T47D (cell line): ENCODE measurements around the gene SERTAD4.
"Not testable (repeated sequence)": the region's sequence is repeated elsewhere in the genome, so short reads cannot be mapped to it uniquely, and the experiment has no call there.

Experiments used
- DNase-seq, 2 experiments: peaks; one replicate each; pipeline versions ENCODE4 v3.0.0 to v3.0.0-alpha.2; 2011 to 2012; ENCODE audit warnings: low read depth in 1 of 2, low spot score in 1 of 2
- JUND ChIP-seq: IDR thresholded peaks from 2 replicates; pipeline ENCODE4 v1.6.1; 2012; ENCODE audit warnings: low read depth
- in situ Hi-C: cut with HindIII; loops from 2 replicates; pipeline ENCODE4 v1.10.0; 2016; ENCODE audit warnings: low sequenced_read_pairs, low pct_unique_long_range_greater_than_20kb

SERTAD4 gene

DNA sequence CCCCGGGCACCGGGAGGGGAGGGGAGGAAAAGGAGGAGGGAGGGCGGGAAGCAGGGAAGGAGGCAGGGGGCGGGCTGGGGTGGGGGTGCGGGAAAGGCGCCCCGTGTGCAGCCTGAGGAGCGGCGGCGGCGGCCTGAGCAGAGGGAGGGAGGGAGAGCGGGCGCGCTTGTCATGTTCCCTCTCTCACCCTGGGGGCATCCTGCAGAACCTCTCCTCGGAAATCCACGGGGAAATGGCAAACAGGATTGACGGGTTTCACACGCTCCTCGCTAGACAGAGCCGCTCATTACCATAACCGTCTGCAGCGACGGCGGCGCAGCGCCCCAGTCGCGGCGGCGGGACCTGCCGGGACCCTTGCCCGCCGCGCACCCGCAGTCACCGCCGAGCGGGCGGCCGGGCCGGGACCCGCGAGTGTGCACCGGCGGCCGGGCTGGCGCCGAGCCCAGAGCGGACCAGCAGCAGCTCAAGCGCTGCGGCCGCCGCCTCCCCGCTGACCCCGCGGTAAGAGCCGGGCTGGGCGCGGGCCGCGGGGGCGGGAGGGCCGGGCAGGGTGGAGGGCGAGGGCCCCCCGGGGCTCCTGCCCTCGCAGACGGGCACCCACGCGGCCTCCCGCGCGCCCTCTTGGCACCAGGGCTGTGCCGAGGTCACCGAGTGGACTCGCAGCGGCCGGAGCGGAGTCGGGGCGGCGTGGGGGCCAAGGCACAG is at the start of gene SERTAD4:
Gene SERTAD4 (plus strand): TSS at position 286 of the 705 bp plus-strand sequence. CDS start 5,165 bp downstream, outside the sequence.
- DNase-seq, result peak; percentile 84 to 99
- TF ChIP-seq JUND, result no peak
- in situ Hi-C loops, result no loop called here

DNA sequence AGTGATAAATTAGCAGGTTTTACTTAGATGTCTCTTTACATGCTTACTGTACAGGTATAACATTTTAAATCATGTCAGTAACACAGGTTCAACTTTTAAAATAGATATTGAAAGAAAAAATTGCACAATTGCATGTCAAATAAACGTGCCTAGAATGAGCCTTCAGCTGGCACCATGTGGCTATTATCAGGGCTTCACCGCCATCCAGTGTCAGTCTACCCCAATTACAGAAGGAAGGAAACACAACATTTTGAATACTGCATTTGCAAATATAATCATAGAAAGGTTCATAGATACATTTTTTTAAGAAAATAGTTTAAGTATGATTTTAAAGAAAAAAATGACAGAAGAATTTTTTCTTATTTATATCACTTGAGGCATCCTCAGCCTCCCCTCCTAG is 47.5 kb upstream of the SERTAD4 start:
- in situ Hi-C loops, result no loop called here
- no peak for TF ChIP-seq JUND

DNA sequence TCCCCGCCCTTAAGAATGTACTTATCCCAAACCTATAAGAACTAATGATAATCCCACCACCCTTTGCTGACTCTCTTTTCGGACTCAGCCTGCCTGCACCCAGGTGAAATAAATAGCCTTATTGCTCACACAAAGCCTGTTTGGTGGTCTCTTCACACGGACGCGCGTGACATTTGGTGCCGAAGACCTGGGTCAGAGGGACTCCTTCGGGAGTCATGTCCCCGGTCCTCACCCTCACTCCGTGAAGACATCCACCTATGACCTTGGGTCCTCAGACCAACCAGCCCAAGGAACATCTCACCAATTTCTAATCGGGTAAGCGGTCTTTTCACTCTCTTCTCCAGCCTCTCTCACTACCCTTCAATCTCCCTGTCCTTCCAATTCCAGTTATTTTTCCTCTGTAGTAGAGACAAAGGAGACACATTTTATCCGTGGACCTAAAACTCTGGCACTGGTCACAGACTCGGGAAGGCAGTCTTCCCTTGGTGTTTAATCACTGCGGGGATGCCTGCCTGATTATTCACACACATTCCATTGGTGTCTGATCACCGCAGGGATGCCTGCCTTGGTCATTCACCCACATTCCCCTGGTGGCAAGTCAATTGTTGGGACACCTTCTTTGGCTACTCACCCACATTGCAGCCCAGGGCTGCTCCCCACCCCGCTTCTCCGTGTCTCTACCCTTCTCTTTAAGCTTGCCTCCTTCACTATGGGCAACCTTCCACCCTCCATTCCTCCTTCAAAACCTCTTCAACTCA is 44.6 kb upstream of the SERTAD4 start:
- in situ Hi-C loops, result not testable (repeated sequence)
- peak in 1 of 2 experiments; percentile 46 for DNase-seq

More for the DNA sequence above, 47.5 kb upstream of the SERTAD4 start:
- DNase-seq, result no peak

DNA sequence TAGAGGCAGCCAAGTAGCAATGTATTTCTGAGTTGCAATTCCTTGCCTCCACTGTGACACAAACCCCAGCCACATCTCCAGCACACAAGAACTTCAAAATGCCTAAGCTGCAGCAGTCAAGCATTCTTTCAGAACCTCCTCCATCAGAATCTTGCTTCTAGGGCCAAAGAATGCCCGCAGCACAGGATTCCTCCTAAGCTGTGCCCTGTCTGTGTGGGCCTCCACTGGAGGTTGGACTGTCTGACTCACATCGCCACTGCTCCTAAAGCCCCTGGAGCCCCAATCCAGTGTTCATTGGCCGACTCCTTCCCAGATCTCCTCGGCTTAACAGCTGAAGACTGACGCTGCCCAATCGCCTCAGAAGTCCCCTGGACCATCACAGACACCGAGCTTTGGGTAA is 43.2 kb upstream of the SERTAD4 start:
- TF ChIP-seq JUND, result no peak
- DNase-seq, result no peak
- in situ Hi-C loops, result no loop called here

- in situ Hi-C loops, result no loop called here
- no peak for TF ChIP-seq JUND
- DNase-seq, result no peak
Measured at GRCh38 chr1:210195635-210196160, 36.9 kb upstream of the SERTAD4 start.

DNA sequence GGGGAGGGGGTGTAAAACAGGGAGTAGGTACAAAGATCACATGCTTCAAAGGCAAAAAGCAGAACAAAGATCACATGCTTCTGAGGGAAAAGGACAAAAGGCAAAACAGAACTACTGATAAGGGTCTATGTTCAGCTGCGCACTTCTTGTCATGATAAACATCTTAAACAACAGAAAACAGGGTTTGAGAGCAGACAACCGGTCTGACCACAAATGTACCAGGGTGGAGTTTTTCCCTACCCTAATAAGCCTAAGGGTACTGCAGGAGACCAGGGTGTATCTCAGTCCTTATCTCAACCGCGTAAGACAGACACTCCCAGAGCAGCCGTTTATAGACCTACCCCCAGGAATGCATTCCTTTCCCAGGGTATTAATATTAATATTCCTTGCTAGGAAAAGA is 36.3 kb upstream of the SERTAD4 start:
- in situ Hi-C loops, DNase-seq: not testable (repeated sequence)

- no peak for TF ChIP-seq JUND
- in situ Hi-C loops, result no loop called here
- DNase-seq, result no peak
Measured at GRCh38 chr1:210198840-210199239, 33.8 kb upstream of the SERTAD4 start.

DNA sequence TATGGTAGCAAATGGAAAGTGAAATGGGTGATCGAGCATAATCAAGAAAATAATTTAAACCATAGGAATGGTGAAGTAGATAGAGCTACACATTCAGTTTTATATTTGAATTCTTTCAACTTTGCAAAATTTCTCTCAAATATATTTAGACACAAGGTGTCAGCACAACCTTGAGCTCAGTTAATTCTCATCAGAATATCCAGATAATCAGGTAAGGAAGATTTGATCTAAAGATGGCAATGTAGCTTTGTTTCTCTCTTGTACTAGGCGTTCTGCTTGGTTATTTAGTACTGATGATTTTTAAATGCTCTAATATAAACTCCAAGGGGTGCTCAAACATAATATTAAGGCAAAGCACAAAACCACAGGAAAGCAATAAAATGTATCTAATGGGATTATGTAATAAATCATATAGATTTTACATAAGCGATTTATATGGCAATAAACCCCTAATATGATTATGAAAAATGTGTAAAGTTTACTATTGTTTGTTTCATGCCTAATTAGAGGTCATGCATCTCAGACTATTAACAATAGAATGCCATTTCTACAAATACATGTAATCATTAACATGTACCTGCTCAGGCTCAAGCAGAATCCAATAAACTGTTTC is 32.4 kb upstream of the SERTAD4 start:
- DNase-seq, result peak in 1 of 2 experiments; percentile 29
- no peak for TF ChIP-seq JUND
- in situ Hi-C loops, result no loop called here

GRCh38 chr1:210201681-210202080 is 30.9 kb upstream of the SERTAD4 start:
- in situ Hi-C loops, result no loop called here
- DNase-seq, result no peak
- no peak for TF ChIP-seq JUND

DNA sequence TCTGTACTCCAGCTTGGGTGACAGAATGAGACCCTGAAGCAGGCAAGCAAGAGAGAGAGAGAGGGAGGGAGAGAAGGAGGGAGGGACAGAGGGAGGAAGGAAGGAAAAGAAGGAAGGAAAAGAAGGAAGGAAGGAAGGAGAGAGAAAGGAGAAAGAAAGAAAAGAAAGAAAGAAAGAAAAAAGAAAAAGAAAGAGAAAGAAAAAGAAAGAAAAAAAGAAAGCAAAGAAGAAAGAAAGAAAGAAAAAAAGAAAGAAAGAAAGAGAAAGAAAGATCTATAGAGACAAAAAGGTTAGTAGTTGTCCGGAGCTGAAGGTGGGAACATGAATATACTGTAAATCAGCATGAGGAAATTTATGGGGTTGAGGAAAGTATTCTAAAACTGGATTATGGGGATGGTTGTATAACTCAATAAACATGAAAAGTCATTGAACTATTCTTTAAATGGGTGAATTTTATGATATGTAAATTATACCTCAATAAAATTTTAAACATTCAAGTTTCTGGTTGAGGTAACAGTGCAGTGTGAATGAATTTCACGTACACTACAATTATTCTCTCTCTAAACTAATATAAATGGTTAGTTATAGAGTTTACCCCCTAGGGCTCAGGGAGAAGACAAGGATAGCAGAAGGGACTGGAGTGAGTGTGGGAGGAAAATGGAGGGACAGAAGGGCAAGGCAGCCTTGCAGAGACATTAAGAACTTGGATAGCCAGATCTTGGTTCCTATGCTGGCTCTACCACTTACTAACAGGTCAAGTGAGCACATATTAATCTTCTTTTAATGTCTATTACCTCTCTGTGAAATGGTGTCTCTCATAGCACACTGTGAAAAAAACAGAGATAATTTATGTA is 24.8 kb upstream of the SERTAD4 start:
- TF ChIP-seq JUND, result no peak
- no peak for DNase-seq
- in situ Hi-C loops, result no loop called here

GRCh38 chr1:210213335-210213734 is 19.3 kb upstream of the SERTAD4 start:
- no peak for TF ChIP-seq JUND
- in situ Hi-C loops, result no loop called here
- DNase-seq, result no peak
